Testis (tissue), 3 donors: ENCODE data around the gene LMLN. TPM values are rescaled to one million over a fixed set of nuclear protein-coding genes. Genes with fewer than 3 reads are reported as not detected.
"Not testable (repeated sequence)": the region's sequence is repeated elsewhere in the genome, so short reads cannot be mapped to it uniquely, and the experiment has no call there.

Experiments
- DNase-seq: peaks from one replicate; pipeline ENCODE4 v3.0.0-alpha.2; 2019
- H3K27ac ChIP-seq, 2 donors: fragments of 200-600 bp; sonication (generic); one replicate each; pipeline ENCODE4 v1.5.1; 2019
- H3K27me3 ChIP-seq: fragments of 200-600 bp; sonication (generic); one replicate; pipeline ENCODE4 v1.5.1; 2019
- H3K36me3 ChIP-seq: fragments of 200-600 bp; sonication (generic); one replicate; pipeline ENCODE4 v1.5.1; 2017; ENCODE audit warnings: low read depth; ENCODE audit errors: missing control alignments
- H3K4me1 ChIP-seq: fragments of 200-600 bp; sonication (generic); one replicate; pipeline ENCODE4 v1.5.1; 2019
- H3K4me3 ChIP-seq, 2 donors: fragments of 200-600 bp; sonication (generic); one replicate each; pipeline ENCODE4 v1.5.1; 2017 to 2019
- H3K9me3 ChIP-seq: fragments of 200-600 bp; sonication (generic); one replicate; pipeline ENCODE4 v1.5.1; 2017
- POLR2A ChIP-seq: fragments of 450-650 bp; IDR thresholded peaks from one replicate; pipeline ENCODE4 v1.6.1; 2017; ENCODE audit warnings: antibody characterized with exemption, mild to moderate bottlenecking, moderate library complexity
- WGBS, 2 donors: methylation state at CpG; one replicate each; pipeline ENCODE4 v1.1.5; 2018; 5-methylcytosine and 5-hydroxymethylcytosine counted together
- intact Hi-C: fragments of 100-400 bp; cut with DNase I; formaldehyde crosslinking; loops from one replicate; pipeline ENCODE4 v1.15.1; 2023; ENCODE audit warnings: low total_unique reads
- polyA plus RNA-seq: library from polyadenylated mRNA; stranded (reverse); fragments of 350-450 nt; fragmentation: Illumina TruSeq; extraction: RNeasy Lipid Tissue Mini Kit (QIAGEN cat#74804); gene quantifications from one replicate; pipeline ENCODE4 v1.2.3, GENCODE V29; 2014; ENCODE audit warnings: low read depth, low replicate concordance; ENCODE audit not compliant: insufficient read depth
- total RNA-seq, 2 donors: library from RNA; depleted of rRNA; stranded (reverse); fragments of >200 nt; gene quantifications; one replicate each; pipeline ENCODE4 v1.2.3, GENCODE V29; 2016
- TF ChIP-seq, protein P1 (sequence below), 3 experiments: fragments of 450-650 bp in 2 of 3; fragments of 200-600 bp in 1 of 3; sonication (generic) in 1 of 3; IDR thresholded peaks; one replicate each; pipeline ENCODE4 v1.5.1; 2016 to 2019; ENCODE audit warnings: antibody characterized with exemption in 3 of 3, mild to moderate bottlenecking in 2 of 3, moderate library complexity in 1 of 3

LMLN gene
- total and polyA plus RNA-seq, 3 donors from 2014 or later, result 23.0 to 49.8 (median 24.1) TPM

DNA sequence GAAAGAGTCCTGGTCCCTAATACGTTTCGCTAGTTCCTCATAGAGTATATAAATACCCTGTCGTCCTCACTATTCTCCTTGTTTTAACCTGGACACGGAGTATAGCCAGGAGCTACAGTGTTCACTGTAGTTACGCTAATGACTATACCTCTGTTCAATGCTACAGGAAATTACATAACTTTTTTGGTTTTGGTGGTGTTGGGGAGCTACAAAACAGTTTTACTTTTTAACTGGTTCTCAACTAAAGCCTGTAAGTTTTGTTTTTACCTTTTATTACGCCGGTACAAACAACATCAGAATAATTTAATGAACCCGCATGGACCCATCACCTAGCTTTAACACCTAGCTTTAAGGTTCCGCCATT is 1.5 kb downstream of the LMLN start:
- DNase-seq, result no peak
- peak overlapping the region in 1 of 2 donors; percentile 78 for H3K27ac ChIP-seq
- WGBS, 2 donors, result 38 to 55% methylated on average over 9 of the region's 9 CpGs

DNA sequence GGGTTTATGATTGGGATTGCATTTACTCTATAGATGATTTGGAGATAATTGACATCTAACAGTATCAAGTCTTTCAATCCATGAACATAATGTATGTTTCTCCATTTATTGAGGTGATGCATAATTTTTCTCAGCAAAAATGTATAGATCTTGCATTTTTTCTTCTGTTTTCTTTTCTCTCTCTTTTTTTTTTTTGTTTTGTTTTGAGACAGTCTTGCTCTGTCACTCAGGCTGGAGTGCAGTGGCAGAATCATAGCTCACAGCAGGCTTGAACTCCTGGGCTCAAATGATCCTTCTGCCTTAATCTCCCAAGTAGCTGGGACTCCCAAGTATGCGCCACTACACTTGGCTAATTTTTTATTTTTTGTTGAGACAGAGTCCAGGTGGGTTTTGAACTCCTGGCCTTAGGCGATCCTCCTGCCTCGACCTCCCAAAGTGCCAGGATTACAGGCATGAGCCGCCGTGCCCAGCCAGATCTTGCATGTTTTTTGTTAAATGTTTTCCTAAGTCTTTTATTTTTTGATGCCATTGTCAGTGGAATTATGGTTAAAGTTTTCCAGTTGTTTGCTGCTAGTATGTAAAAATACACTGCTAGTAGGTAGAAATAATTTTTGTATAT is 3.1 kb downstream of the LMLN start:
- Histone ChIP-seq H3K4me3 (no peak overlapping the region), H3K27me3 (no peaks in the 10 kb centered on the region), H3K9me3 (no peaks in the 10 kb centered on the region), H3K36me3 (no peaks in the 10 kb centered on the region), H3K4me1 (peaks cover 8% of the 10 kb centered on the region), H3K27ac (no peak overlapping the region)
- TF ChIP-seq, protein P1, sequence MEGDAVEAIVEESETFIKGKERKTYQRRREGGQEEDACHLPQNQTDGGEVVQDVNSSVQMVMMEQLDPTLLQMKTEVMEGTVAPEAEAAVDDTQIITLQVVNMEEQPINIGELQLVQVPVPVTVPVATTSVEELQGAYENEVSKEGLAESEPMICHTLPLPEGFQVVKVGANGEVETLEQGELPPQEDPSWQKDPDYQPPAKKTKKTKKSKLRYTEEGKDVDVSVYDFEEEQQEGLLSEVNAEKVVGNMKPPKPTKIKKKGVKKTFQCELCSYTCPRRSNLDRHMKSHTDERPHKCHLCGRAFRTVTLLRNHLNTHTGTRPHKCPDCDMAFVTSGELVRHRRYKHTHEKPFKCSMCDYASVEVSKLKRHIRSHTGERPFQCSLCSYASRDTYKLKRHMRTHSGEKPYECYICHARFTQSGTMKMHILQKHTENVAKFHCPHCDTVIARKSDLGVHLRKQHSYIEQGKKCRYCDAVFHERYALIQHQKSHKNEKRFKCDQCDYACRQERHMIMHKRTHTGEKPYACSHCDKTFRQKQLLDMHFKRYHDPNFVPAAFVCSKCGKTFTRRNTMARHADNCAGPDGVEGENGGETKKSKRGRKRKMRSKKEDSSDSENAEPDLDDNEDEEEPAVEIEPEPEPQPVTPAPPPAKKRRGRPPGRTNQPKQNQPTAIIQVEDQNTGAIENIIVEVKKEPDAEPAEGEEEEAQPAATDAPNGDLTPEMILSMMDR (IDR thresholded peaks at IDR 0.05), result no peak
- no peak for TF ChIP-seq POLR2A
- intact Hi-C loops, result no loop called here
- no peak for DNase-seq
- WGBS, 2 donors, result 79 to 99% methylated on average over 5 of the region's 5 CpGs

More for the DNA sequence above, 1.5 kb downstream of the LMLN start:
- intact Hi-C loops, result no loop called here
- no peaks in the 10 kb centered on the region for H3K27me3 ChIP-seq
- H3K36me3 ChIP-seq, result no peaks in the 10 kb centered on the region
- peaks cover 8% of the 10 kb centered on the region for H3K4me1 ChIP-seq
- no peak for TF ChIP-seq POLR2A
- TF ChIP-seq, protein P1 (IDR thresholded peaks at IDR 0.05), result no peak
- no peaks in the 10 kb centered on the region for H3K9me3 ChIP-seq
- H3K4me3 ChIP-seq, result no peak overlapping the region

DNA sequence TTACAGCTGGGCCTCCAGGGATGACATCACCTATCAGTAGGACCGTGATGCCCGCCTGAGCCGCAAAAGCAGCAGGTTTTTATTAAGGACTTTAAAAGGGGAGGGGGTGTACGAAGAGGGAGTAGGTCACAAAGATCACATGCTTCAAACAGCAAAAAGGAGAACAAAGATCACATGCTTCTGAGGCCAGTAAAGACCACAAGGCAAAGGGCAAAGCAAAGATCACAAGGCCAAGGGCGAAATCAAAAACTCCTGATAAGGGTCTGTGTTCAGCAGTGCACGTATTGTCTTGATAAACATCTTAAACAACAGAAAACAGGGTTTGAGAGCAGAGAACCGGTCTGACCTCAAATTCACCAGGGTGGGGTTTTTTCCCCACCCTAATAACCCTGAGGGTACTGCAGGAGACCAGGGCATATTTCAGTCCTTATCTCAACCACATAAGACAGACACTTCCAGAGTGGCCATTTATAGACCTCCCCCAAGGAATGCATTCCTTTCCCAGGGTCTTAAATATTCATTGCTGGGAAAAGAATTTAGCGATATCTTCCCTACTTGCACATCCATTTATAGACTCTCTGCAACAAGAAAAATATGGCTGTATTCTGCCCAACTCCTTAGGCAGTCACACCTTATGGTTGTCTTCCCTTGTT is 7.4 kb downstream of the LMLN start:
- H3K36me3 ChIP-seq, H3K4me1 ChIP-seq, intact Hi-C loops, DNase-seq, H3K27me3 ChIP-seq, H3K9me3 ChIP-seq, H3K4me3 ChIP-seq, H3K27ac ChIP-seq: not testable (repeated sequence)
- 92 to 94% methylated on average over 8 of the region's 8 CpGs for WGBS, 2 donors

DNA sequence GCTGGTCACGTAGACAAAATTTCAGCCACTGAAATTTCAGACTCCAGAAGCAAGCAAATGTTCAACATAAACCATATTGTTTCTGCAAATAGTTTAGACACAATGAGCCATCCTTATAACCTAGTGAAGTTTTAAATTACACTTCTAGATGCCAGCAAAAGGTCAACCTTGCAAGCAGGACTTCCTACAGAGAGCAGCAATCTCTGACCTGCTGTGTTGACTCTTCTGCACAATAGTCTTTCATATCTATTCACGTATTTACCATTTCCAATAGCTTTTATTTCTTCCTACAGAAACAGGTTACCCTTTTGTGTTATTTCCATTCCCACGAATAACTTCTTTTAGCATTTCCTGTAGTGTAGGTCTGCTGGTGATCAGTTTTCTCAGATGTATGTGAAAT is 10.6 kb downstream of the LMLN start:
- no peak for DNase-seq
- WGBS, 2 donors, result 81 to 94% methylated on average over 3 of the region's 3 CpGs
- no peak for TF ChIP-seq POLR2A
- TF ChIP-seq, protein P1 (IDR thresholded peaks at IDR 0.05), result no peak

DNA sequence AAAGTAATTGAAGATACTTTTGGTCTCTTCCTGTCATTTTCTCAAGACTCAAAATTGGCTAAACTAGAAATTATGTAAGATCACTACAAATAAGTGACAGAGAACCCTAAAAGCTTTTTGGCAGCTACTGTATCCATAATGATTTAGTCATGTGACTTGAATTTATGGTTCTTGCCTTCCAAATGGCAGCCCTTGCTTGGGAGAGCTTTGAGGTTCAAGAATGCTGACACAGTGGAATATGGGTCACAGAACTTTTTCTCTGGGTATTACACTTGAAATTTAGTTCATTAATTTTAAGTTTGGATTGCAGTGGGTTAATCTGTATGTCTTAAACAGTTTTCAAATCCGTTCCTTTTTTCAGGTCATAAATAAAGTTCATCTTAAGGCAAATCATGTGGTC is 14.0 kb downstream of the LMLN start:
- Histone ChIP-seq H3K9me3 (no peaks in the 10 kb centered on the region), H3K4me3 (no peak overlapping the region), H3K4me1 (no peaks in the 10 kb centered on the region), H3K27me3 (no peaks in the 10 kb centered on the region), H3K27ac (no peak overlapping the region), H3K36me3 (no peaks in the 10 kb centered on the region)
- intact Hi-C loops, result no loop called here
- DNase-seq, result no peak
- WGBS, 2 donors, result 75 to 80% methylated on average over 1 of the region's 1 CpG
- no peak for TF ChIP-seq POLR2A
- TF ChIP-seq, protein P1 (IDR thresholded peaks at IDR 0.05), result no peak

More for the DNA sequence above, 10.6 kb downstream of the LMLN start:
- no peak overlapping the region for H3K27ac ChIP-seq
- H3K27me3 ChIP-seq, result no peaks in the 10 kb centered on the region
- no peaks in the 10 kb centered on the region for H3K36me3 ChIP-seq
- no peak overlapping the region for H3K4me3 ChIP-seq
- intact Hi-C loops, result no loop called here
- no peaks in the 10 kb centered on the region for H3K9me3 ChIP-seq
- H3K4me1 ChIP-seq, result no peaks in the 10 kb centered on the region
